Activated CD4-positive, alpha-beta T cell treated with anti-CD3 and anti-CD28 coated beads for 4 hours (primary cell): ENCODE data around the gene GDF15.
A peak's percentile ranks its signal among the peaks of the same experiment; 100 is the strongest.
"Not testable (repeated sequence)": the region's sequence is repeated elsewhere in the genome, so short reads cannot be mapped to it uniquely, and the experiment has no call there.

Source experiments
- DNase-seq, 2 donors: peaks; one replicate each; pipeline ENCODE4 v3.0.0-alpha.2; 2020

Gene GDF15, protein sequence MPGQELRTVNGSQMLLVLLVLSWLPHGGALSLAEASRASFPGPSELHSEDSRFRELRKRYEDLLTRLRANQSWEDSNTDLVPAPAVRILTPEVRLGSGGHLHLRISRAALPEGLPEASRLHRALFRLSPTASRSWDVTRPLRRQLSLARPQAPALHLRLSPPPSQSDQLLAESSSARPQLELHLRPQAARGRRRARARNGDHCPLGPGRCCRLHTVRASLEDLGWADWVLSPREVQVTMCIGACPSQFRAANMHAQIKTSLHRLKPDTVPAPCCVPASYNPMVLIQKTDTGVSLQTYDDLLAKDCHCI

GRCh38 chr19:18385675-18386542 is at the start of gene GDF15:
Gene GDF15, plus strand, starts transcription at chr19:18386158. Its CDS starts 32 bp downstream, at chr19:18386190.
- peak in 1 of 2 donors; percentile 10 for DNase-seq

DNA sequence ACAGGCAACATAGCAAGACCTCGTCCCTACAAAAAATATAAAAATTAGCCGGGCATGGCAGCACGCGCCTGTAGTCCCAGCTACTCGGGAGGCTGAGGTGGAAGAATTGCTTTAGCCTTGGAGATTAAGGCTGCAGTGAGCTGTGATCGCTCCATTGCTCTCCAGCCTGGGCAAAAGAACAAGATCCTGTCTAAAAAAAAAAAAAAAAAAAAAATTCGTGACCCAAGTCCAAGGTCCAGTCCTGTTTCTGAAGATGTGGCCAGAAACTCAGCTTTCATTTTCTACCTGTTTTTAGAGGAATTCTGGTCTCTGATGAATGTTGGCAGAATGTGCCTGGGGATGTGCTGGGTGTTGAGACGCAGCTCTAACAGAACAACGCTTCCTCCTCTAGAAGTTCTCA is 47.4 kb upstream of the GDF15 start:
- DNase-seq = no peak

- DNase-seq = no peak
Measured at GRCh38 chr19:18339723-18340122, 46.2 kb upstream of the GDF15 start.

DNA sequence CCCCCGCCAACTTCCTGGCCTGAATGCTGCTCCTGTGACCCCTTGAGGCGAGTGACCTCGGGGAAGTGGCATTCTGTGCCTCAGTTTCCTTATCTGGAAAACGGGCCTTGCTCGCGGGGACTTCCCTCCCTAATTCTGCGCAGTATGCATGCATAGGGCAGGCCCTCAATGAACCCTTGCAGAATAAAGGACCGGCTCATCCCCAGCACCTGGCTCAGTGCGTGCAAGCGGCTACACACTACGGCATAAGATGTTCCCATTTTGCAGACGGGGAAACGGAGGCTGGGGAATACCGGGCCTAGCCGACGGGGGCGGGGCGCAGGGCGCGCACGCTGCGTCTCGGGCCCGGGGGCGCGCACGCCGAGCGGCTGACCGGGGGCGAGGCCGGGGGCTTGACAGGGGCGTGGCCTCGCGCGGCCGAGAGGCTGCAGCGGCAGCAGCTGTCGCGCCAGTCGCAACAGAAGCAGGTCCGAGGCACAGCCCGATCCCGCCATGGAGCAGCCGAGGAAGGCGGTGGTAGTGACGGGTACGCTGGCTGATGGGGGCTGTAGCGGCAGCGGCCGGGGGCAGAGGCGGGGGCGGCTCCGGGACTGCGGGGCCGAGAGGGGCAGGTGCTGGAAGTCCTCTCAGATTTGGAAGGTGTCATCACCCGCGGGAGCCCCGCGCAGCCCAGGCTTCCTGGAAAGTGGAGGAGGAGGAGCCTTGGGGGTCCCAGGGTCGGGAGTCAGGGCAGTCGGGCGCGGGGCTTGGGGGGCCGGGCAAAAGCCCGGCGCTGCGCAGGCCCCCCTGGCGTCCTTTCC is 45.6 kb upstream of the GDF15 start, which contains the start of gene PGPEP1:
Gene PGPEP1, plus strand, starts transcription at position 409 of the 800 bp plus-strand sequence. Its CDS starts 84 bp downstream, at position 493.
- DNase-seq = peak; percentile 55 to 63

GRCh38 chr19:18340990-18341868 is 44.7 kb upstream of the GDF15 start:
- peak; percentile 68 to 71 for DNase-seq

- DNase-seq = no peak
Measured at GRCh38 chr19:18342090-18342632, 43.8 kb upstream of the GDF15 start.

- no peak for DNase-seq
Measured at GRCh38 chr19:18344582-18344950, 41.4 kb upstream of the GDF15 start.

DNA sequence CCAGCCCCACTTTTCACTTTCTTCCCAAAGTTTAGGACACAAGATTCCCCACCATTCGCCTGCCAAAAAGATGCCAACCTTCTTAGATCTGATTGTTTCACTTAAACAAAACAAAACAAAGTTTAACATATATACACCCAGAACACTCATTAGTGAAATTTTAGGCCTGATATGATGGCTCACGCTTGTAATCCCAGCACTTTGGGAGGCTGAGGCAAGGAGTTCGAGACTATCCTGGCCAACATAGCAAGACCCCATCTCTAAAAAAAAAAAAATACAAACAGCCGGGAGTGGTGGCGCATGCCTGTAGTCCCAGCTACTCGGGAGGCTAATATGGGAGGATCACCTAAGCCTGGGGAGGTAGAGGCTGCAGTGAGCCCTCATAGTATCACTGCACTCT is 40.7 kb upstream of the GDF15 start:
- DNase-seq = no peak

DNA sequence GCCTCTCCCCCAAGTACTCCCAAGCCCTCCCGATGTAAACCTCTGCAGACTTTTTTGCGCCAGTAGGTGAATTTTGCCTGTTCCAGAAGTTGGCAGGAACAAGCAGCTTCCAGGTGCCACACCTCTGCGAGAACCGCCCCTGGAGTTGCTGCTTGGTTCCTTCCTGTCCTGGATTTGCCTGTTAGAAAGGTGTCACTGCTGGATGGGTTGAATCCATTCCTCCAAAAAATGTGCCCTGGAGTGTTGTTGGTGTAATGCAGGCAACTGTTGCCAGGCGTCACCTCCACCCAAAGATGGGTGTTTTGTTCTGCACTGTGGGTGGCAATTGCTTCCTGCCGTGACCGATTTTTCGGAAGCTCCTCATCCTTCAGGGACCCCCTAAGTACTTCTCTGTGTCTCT is 39.9 kb upstream of the GDF15 start:
- no peak for DNase-seq

DNA sequence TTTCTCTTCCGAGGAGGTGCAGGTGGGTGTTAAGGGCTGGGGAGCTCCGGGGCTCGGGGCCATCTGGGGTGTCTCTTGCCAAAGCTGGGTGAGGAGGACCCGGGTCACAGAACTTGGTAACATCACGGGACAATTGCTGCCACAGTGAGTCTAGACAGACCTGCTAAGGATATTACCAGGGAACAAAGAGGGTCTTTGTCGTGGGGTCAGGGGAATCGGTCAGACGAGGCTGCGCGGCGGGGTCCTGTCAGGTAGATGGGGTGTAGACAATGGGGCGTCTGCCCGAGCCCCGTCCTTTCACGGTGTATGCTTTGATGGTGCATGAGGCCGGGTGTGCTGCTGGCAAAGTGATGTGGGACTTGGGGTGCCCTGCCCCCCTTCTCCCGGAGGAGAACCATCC is 37.8 kb upstream of the GDF15 start:
- no peak for DNase-seq

- not testable (repeated sequence) for DNase-seq
Measured at GRCh38 chr19:18348818-18349339, 37.1 kb upstream of the GDF15 start.

DNA sequence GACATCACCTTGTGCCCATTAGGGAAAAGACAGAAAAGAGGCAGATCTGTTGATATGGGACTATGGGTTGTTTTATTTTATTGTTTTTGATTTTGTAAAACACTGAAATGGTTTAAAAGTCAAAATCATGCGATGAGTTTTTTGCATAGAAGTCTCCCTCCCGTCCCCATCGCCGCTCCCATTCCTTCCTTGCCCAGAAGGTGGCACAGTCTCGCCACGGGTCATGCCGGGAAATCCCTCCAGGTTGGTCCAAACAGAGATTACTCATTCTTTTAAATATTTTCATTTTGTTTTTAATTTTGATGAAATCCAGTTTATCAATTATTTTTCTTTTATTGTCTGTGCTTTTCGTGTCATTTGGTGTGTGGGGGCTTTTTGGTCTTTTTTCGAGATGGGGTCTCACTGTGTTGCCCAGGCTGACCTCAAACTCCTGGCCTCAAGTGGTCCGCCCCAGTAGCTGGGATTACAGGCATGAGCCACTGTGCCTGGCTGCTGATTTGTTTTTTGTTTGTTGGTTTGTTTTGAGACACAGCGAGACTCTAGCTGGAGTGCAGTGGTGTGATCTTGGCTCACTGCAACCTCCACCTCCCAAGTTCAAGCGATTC is 36.3 kb upstream of the GDF15 start:
- DNase-seq = no peak

GRCh38 chr19:18350490-18350889 is 35.5 kb upstream of the GDF15 start:
- no peak for DNase-seq

DNA sequence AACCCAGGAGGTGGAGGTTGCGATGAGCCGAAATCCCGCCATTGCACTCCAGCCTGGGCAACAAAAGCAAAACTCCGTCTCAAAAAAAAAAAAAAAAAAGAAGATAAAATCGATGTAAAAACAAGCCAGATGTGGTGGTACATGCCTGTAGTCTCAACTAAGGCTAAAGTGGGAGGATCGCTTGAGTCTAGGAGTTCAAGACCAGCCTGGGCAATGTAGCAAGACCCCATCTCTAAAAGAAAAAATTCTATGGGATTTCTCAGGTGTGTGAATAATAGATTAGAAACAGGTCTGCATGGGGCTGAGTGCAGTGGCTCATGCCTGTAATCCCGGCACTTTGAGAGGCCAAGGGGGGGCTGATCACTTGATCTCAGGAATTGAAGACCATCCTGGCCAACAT is 34.4 kb upstream of the GDF15 start:
- no peak for DNase-seq

- DNase-seq = no peak
Measured at GRCh38 chr19:18353378-18354005, 32.5 kb upstream of the GDF15 start.

GRCh38 chr19:18354743-18355142 is 31.2 kb upstream of the GDF15 start:
- not testable (repeated sequence) for DNase-seq

GRCh38 chr19:18357041-18357440 is 28.9 kb upstream of the GDF15 start:
- no peak for DNase-seq

DNA sequence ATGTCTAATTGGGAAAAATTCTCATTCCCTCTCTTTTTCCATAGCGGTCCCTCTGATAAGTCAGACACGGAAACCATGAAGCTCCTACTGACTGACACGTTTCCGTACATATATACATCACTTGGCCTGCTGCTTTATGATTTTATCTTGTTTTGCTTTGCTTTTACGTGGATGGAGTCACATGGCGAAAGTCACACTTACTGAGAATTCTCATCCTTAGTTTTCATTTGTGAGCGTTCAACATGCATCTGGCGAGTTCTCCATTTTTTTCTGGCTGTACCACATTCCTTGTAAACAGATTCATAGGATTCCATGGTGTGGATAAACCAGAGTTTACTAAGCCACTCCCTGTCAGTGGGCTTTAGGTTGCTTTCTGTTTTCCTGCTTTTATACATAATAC is 24.3 kb upstream of the GDF15 start:
- DNase-seq = no peak

- DNase-seq = no peak
Measured at GRCh38 chr19:18362934-18363542, 22.9 kb upstream of the GDF15 start.

DNA sequence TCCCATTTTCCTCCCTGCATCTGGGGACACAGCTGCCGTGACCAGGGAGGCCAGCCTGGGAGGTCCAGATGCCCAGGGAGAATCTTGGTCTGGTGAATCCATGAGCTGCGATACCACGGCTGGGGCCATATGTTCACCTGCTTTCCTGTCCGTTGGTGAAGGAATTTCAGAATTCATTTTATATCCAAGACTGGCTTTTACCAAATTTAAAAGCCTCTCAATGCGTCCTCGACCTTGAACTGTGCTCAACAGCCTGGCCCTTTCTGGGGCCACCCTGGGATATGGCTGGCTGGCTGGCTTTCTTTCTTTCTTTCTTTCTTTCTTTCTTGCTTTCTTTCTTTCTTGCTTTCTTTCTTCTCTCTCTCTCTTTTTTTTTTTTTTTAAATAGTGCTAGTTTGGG is 22.2 kb upstream of the GDF15 start:
- no peak for DNase-seq
